ENCODE data around the gene CYP51A1. TPM values are rescaled to one million over a fixed set of nuclear protein-coding genes. Genes with fewer than 3 reads are reported as not detected.
"Not testable (repeated sequence)": the region's sequence is repeated elsewhere in the genome, so short reads cannot be mapped to it uniquely, and the experiment has no call there.

The CYP51A1 gene
- polyA plus RNA-seq (2013, experiment 1 of 2; ENCODE audit: insufficient read length): 25.6 TPM
- 31.9 TPM for polyA plus RNA-seq (2013, experiment 2 of 2; ENCODE audit: insufficient read length)

DNA sequence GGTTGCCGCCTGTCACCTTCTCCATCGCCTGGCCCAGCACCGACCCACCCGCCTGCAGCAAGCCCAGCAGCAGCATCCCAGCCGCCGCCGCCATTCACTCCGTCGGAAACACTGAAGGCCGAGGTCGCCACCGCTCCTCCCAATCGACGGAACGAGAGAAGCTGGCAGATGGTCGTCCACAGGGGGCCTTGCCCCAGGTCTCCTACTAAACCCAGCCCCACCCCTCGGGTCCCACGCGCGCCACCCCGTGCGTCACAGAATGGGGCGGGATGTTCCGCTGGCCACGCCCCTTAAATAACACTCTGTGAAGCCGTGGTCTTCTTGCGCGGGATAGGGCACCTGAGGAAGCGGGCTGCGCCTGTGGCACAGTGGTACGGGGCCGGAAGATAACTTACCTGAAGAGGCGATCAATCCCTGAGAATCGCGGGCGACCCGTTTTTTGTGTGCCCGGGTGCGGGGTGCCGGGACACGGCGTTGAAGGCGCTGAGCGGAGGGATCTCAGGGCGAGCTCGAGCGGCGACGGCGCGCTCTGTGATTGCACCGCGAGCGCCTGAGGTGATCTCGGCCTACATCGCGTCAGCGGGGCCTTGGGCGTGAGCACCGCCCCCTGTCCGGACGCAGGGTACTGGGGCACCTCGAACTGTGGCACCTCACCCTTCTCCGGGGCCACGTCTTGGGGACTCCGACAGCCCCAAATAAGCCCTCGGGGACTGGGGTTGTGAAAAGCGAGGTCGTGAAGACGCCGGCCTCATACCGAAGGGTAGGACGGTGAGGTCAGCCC lies at the start of gene CYP51A1:
Gene CYP51A1 (minus strand): TSS at position 207 of the 781 bp plus-strand sequence. CDS start 113 bp downstream, at position 94.
- peak; percentile 91 for DNase-seq

DNA sequence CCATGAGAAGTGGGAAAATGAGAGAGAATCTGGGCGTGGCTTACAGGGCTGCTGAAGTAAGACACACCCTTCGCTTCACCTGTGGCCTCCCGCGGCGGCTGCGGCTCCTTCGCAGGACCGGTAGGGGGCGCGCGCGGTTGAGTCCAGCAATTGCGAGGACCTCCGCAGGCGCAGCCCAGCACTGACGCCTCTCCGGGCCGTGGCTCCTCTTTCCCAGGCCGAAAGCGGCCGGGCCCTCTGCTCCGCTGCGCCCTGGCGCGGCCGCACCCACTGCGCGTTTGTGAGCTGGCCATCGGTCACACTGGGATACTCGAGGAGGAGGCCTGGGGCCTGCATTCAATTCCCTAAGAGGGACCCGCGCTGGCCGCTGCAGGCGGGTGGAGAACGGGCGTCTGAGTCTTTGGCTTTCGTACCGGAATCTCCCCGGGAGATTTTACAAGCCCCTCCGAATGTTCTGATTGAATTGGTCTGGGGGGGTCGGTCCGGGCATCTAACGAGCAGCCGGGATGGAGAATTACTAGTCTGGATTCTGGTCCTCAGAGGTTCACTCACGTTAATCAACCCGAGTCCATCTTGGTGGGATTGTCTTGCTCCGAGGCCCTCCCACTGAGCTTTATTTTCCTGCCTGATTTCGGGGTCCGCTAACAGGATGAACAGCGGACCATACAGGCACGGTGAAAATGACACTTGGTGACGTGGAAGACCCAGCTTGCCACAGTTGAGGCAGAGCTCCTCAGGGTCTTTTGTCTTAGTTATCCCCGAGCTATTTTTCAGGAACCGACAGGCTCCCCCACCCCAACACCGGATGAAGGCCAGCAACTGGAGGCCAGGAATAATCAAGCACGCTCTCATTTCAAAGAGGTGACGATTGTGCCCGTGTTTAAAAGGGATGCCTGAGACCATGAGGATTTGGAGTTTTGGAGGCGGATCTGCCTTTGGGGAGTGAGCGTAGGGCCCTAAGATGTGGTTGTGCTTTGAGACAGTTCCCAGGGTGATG lies 44.9 kb upstream of the CYP51A1 start, which contains the start of gene LRRD1:
Gene LRRD1 (minus strand): TSS at position 215 of the 997 bp plus-strand sequence. CDS start 13,940 bp downstream, outside the sequence.
- DNase-seq: peak; percentile 82

DNA sequence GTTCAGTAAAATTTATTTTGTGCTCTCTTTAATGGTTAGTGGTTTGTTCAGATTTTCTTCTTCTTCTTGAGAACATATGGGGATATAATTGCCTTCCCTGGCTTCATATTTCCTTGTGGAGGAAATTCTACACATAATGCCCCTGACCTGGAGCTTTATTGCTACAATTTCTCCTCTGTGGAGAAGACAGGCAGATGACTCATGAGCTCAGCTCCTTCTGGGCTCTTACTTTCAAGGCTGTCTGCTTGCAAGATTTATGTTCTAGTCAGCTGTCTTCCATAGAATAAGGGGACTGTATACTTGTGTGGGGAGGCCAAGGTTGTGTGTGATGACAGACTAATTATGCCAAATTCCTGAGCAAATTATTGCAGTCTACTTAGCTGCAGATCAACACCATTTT lies 43.1 kb upstream of the CYP51A1 start:
- DNase-seq: peak; percentile 18

DNA sequence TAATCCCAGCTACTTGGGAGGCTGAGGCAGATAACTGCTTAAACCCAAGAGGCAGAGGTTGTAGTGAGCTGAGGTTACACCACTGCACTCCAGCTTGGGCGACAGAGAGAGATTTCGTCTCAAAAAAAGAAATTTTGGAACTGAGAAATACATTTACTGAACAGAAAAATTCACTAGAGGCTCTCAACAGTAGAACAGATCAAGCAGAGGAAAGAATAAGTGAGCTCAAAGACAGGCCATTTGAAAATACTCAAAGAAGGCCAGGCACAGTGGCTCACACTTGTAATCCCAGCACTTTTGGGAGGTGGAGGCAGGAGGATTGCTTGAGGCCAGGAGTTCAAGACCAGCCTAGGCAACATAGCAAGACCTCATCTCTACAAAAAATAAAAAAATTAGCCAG lies 35.3 kb upstream of the CYP51A1 start:
- not testable (repeated sequence) for DNase-seq

DNA sequence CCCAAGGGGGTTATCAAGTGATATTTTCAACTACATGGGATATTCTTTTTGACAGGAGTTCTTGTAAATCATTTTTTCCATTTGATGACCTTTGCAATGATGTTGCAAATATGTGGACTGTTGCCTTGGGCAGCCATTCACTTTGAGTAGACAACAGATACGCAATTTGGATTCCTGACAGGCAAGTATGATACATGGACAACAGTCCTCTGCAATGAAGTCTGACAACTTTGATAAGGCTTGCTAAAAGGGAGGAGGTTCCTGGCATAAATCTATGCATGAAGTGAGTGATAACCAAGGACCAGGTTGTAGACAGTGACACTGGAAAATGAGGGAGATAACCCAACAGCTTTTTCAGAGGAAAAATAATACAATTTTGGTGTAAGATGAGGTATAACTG lies 27.0 kb upstream of the CYP51A1 start:
- no peak for DNase-seq

DNA sequence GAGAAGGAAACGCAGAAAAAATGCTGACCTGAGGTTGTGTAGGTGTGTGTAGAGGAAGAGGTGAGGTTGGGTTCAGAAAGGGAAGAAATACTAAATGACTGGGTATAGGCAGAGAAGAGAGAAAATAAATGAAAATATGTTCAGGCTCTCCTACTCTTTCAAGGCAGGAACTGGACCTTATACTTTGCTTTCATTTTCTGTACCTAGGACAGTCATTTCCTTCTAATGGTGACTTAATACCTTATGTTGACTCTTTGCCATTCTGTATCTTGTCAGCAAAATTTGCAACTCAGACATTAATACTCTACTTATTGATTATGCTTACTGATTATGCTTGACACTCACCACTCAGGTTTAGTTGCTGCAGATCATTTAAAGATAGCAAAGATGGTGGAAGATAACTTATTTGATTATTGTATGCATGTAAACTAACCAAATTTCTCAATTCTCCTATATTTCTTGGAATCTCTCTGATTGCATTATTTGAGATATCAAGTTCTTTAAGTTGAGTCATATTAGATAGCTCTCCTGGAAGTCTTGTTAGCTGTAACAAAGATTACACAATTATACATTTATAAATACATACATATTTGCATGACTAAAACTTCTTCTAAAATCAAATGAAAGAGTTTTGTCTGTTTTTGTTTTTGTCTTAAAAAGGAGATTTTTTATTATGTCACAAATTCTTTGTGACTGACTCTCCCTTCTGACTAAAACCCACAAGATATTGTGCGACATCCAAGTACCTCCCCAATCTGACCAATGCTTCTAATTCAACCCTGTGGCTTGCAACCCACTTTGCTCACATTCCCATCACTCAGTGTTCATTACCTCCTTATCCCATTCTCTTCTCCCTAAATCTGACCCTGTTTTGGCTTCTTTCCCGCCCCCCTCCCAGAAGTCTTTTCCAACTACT lies 24.6 kb upstream of the CYP51A1 start:
- DNase-seq: peak; percentile 88

DNA sequence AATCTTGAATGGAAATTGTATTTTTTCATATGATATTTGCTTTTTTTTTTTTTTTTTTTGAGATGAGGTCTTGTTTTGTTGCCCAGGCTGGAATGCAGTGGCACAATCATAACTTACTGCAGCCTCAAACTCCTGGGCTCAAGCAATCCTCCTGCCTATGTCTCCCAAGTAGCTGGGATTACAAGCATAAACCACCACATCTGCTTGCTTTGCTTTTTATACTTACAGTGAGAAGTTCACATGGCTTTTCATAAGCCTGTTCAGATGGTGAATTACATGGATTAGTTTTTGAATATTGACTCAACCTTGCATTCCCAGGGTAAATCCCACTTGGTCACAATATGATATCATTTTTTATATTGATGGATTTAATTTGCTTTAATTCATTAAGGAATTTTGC lies 22.7 kb upstream of the CYP51A1 start:
- no peak for DNase-seq

DNA sequence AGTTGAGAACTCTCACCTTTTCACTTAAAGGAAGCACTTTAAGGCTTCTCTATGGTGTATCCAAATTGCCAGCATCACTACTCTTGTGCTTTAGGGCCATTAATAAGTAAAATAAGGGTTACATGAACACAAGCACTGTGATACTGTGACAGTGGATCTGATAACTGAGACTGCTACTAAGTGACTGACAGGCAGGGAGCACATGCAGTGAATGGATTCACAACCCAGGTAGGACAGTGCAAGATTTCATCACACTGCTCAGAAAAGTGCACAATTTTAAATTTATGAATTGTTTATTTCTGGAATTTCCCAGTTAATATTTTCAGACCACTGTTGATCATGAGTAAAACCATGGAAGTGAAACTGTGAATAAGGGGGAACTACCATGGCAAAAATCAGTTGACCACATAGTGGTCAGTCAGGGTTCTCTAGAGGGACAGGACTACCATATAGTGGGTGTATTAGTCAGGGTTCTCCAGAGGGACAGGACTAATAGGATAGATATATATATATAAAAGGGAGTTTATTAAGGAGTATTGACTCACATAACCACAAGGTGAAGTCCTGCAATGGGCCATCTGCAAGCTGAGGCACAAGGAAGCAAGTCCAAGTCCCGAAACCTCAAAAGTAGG lies 20.9 kb upstream of the CYP51A1 start:
- DNase-seq: no peak

DNA sequence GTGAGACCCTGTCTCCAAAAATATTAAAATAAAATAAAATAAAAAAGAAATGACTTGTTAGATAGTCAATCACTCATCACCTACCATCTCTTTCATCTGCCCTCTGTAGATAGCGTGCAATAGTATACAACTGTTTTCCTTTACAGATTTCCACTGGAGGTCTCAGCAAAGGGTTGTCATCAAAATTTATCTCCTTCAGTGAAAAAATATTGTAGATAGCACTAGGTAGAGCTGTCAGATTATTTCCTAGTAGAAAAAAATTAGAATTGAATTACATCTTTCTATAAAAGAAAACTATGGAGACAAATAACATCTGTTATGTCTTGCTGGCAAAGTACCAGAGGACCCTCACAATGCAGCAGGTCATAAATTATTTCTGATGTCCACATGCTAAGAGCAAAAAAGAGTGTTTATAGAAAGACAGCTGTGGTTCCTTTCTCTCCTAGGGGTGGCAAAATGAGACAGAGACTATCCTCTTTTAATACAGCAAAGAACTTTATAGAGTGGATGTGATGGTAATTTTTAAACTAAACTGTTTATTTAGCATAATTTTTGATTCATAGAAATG lies 16.3 kb upstream of the CYP51A1 start:
- no peak for DNase-seq

DNA sequence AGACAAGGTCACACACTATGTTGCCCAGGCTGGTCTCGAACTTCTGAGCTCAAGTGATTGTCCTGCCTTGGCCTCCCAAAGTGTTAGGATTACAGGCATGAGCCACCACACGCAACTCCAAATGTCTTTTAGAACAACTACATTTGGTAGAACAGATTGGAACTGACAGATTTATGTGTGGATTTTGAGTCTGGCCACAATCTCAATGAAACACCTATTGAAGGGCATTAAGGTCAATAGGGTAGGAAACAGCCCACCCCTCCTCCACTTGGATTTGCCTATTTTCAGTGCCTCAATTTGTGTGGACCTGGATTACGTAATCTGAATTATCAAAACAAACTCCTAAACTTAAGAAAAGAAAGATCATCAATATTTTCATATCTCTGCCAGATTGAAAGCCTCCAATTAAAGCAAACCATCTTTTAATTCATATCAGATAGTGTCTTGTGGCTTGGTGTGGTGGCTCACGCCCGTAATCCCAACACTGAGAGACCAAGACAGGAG lies 15.5 kb upstream of the CYP51A1 start:
- DNase-seq: no peak

DNA sequence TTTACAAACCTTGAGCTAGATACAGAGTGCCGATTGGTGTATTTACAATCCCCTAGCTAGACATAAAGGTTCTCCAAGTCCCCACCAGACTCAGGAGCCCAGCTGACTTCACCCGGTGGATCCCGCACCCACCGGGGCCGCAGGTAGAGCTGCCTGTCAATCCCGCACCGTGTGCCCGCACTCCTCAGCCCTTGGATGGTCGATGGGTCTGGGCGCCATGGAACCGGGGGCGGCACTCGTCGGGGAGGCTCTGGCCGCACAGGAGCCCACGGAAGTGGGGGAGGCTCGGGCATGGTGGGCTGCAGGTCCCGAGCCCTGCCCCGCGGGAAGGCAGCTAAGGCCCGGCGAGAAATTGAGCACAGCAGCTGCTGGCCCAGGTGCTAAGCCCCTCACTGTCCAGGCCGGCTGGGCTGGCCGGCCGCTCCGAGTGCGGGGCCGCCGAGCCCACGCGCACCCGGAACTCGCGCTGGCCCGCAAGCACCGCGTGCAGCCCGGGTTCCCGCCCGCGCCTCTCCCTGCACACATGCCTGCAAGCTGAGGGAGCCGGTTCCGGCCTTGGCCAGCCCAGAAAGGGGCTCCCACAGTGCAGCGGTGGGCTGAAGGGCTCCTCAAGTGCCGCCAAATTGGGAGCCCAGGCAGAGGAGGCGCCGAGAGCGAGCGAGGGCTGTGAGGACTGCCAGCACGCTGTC lies 9.1 kb upstream of the CYP51A1 start:
- DNase-seq: not testable (repeated sequence)

DNA sequence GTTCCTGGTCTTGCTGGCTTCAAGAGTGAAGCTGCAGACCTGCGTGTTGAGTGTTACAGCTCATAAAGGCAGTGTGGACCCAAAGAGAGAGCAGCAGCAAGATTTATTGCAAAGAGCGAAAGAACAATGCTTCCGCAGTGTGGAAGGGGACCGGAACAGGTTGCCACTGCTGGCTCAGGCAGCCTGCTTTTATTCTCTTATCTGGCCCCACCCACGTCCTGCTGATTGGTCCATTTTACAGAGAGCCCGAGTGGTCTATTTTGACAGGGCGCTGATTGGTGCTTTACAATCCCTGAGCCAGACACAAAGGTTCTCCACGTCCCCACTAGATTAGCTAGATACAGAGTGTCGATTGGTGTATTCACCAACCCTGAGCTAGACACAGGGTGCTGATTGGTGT lies 8.5 kb upstream of the CYP51A1 start:
- not testable (repeated sequence) for DNase-seq

DNA sequence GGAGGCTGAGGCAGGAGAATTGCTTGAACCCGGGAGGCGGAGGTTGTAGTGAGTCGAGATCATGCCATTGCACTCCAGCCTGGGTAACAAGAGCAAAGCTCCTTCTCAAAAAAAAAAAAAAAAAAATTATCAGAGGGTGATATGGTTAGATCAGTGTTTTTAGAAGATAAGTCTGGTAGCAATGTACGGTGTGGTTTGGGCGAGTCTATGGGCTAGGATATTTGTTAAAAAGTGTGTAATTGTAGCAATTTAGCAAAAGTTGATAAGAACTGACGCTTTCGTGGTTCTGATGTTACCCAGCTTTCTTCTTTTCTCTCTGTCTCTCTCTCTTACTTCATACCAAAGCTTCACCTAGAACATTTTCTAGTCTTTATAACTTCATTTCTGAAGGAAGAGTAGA lies 6.9 kb upstream of the CYP51A1 start:
- DNase-seq: no peak

DNA sequence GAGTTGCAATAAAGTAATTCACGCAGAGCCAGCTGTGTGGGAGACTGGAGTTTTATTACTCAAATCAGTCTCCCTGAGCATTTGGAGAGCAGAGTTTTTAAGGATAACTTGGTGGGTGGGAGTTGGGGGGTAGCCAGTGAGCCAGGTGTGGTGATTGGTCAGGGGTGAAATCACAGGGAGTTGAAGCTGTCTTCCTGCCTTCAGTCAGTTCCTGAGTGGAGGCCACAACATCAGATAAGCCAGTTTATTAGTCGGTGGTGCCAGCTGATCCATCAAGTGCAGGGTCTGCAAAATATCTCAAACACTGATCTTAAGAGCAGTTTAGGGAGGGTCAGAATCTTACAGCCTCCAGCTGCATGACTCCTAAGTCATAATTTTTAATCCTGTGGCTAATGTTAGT lies 3.3 kb upstream of the CYP51A1 start:
- DNase-seq: no peak

DNA sequence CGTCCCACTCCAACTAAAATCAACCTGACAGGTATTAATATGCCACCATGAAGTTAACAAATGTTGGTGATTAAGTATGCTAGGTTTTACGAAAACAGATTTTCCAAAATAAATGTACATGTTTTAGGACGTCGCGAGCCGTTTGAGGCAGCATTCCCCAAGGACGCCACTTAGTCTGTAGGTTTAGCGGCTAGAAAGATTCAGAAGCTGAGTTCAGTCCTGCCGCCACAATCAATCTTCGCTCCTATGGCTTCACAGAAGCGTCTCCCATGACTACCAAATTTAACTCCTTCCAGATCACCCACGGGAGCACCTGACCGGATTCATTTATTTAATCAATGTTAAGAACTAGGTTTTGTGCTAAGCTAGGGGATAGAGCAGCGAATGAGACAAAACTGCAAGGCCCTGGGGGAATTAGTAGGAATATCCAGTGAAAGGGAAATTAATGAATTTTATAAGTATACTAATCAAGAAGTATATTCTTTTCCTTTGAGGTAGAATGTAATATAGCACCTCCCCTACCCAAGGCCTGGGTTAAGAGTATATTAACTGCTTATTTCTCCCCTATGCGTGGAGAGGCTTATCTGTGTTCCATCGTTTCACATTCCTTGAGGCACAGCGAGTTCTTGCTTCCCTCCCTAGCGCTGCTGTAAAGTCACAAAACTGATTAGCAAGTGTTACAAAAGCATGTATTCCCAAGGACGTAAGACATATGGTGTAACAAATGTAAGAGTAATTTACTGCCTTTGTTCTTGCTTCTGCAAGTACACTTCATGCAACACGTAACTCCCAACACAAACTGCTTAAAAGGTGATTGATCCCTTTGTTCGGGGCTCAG lies 994 bp upstream of the CYP51A1 start:
- DNase-seq: peak; percentile 20

DNA sequence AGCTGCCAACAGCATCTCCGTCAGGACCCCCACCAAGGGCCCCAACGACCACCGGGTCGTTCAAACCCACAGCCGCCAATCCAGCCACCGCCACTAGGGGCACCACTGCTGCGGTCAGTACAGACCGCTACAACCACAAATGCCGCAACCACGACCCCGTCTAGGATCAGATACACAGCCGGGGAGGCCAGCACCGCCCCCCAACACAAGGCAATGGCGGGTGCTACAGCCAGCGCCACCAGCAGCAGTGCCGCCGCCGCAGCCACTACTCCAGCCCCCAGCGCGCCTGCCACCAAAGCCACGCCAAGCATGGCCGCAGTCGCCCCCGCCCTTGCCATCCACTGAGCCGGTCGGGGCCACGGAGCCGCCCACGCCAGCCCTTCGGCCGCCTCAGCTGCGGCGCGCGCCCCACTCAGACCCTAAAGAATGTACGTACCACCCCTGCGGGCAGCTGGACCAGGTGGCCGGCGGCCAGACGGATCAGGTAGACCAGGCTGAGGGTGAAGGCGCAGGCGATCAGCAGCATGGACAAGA lies 473 bp downstream of the CYP51A1 start:
- peak; percentile 57 for DNase-seq

DNA sequence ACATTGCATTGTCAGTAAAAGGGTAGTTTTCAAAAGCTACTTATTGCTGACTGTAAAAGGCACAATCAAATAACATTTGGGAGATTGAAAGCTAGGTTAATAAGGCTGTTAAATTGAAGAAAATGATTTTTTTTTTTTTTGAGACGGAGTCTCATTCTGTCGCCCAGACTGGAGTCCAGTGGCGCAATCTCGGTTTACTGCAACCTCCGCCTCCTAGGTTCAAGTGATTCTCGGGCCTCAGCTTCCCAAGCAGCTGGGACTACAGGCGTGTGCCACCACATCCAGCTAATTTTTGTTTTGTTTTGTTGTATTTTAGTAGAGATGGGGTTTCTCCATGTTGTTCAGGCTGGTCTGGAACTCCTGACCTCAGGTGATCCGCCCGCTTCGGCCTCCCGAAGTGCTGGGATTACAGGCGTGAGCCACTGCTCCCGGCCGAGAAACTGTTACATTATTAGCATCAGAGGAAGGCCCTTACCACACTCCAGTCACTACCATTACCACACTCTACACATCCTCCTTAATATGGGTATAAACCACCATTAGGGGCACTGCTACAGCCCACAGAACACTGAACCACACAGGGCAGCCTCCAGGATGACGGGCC lies 1.0 kb downstream of the CYP51A1 start:
- no peak for DNase-seq

DNA sequence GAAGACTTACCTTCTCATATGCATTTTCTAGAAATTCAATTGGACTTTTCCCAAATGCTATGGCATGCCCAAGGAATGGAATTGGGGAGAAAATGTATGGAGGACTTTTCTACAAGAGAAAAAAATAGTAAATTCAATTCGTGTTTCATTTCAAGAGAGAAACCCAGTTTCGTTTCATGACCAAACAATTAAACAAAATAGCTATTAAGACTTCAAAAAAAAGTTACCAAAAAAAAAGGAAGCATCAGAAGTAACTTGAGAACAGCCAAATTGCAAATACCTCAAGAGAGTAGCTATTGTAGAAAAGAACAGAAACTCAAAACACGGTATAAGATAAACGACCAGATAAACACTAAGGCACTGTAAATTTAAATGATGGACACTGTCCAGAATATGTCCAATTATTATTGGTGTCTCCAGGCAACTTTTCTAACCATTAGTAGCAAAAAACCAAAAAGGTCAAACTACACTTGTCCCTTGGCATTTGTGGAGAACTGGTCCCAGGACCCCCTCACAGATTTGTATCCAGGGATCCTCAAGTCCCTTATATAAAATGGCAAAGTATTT lies 2.4 kb downstream of the CYP51A1 start:
- no peak for DNase-seq

Data from fibroblast of skin of back (primary cell).